Activated effector memory CD4-positive, alpha-beta T cell treated with Interleukin-2 at 50 U/mL for 16 hours (primary cell): ENCODE measurements around the gene CLDN7.
A peak's percentile ranks its signal among the peaks of the same experiment; 100 is the strongest.

Experiments
- DNase-seq: peaks from one replicate; pipeline ENCODE4 v3.0.0-alpha.2; 2020

Gene CLDN7

GRCh38 chr17:7262192-7262934 lies at the start of gene CLDN7:
TSS of gene CLDN7 (minus strand) at chr17:7262478. CDS start at chr17:7262043, 435 bp downstream.
- no peak for DNase-seq

GRCh38 chr17:7311110-7311705 lies 48.9 kb upstream of the CLDN7 start:
- DNase-seq = no peak

DNA sequence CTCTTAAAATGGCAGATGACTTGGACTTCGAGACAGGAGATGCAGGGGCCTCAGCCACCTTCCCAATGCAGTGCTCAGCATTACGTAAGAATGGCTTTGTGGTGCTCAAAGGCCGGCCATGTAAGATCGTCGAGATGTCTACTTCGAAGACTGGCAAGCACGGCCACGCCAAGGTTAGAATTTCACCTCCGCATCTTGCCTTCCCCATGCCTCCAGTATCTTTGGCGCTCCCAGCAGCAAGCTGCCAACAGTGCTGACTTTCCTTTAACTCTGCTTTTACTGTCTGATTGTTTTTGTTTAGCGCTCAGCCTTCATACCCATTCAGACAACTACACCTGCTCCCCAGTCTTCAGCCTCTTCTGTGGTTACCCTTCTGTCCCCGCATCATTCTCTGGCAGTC lies 47.4 kb upstream of the CLDN7 start:
- DNase-seq = no peak

- DNase-seq = peak; percentile 79
These were observed 46.6 kb upstream of the CLDN7 start for GRCh38 chr17:7308625-7309433.

GRCh38 chr17:7307686-7308624 lies 45.7 kb upstream of the CLDN7 start:
- DNase-seq = peak; percentile 33

- peak; percentile 100 for DNase-seq
These were observed 44.8 kb upstream of the CLDN7 start, which contains the start of gene EIF5A for GRCh38 chr17:7306911-7307685. TSS of gene EIF5A (plus strand) at chr17:7307628. CDS start at chr17:7309636, 2,008 bp downstream.

DNA sequence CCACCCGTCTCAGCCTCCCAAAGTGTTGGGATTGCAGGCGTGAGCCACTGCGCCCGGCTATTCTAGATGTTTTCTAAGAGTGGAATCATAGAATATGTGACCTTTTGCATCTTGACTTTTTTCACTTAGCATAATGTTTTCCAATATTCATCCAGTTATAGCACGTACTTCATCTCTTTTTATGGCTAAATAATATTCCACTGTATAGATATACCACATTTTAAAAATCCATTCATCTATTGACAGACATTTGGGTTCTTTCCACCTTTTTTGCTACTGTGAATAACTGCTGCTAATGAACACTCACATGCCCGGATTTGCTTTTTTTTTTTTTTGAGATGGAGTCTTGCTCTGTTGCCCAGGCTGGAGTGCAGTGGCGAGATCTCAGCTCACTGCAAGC lies 41.9 kb upstream of the CLDN7 start:
- no peak for DNase-seq

- DNase-seq = peak; percentile 38
These were observed 34.0 kb upstream of the CLDN7 start for GRCh38 chr17:7296189-7296861.

DNA sequence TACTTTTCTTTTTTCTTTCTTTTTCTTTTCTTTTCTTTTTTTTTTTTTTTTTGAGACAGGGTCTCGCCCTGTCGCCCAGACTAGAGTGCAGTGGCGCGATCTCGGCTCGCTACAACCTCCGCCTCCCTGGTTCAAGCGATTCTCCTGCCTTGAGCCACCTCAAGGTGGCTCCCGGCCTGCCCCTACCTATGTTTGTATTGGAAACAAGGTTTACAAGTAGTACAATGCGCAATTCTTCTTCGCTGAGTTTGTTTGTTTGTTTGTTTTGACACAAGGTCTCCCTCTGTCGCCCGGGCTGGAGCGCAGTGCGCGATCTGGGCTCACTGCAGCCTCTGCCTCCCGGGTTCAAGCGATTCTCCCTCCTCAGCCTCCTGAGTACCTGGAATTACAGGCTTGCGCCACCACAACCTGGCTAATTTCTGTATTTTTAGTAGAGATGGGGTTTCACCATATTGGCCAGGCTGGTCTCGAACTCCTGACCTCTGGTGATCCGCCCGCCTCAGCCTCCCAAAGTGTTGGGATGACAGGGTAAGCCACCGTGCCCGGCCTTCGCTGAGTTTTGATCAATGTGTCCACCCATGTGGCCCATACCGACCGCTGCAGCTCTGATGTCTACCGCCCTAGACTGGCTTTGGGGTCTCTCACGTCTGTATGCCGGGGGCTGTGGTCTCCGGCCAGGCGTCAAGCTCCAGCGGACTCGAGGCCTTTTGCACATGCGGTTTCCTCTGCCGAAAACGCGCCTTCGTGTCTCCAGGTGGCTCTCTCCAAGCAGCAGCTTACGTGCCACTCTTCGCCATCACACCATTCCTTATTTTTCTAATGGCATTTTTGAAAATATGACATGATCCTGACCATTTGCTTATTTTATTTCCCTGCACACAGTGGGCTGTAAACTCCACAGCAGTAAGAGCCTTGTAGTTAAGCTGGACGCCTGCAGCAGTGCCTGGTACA lies 33.2 kb upstream of the CLDN7 start:
- no peak for DNase-seq

- DNase-seq = peak; percentile 55
These were observed 32.4 kb upstream of the CLDN7 start, which contains the start of gene YBX2 for GRCh38 chr17:7294614-7295153. TSS of gene YBX2 (minus strand) at chr17:7294639. CDS start at chr17:7294500, 139 bp downstream.

- no peak for DNase-seq
These were observed 31.7 kb upstream of the CLDN7 start for GRCh38 chr17:7293816-7294613.

DNA sequence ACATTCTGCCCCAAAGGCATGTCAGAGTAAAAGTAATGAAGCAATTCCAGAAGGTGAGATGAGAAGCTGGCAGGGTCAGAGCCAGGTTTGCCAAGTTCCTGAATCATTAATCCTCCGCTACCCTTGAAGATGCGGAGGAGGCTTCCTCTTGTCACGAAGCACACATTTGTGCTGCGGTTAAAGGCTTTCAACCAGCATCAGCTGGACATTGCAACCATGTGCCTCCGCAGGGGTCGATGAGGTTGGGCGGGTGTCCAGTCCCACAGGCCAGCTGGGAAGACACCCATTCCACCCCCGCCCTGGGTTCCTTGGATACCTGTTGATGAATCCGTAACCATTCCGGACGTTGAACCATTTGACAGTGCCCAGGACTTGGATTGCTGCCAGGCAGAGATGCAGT lies 30.9 kb upstream of the CLDN7 start:
- DNase-seq = no peak

DNA sequence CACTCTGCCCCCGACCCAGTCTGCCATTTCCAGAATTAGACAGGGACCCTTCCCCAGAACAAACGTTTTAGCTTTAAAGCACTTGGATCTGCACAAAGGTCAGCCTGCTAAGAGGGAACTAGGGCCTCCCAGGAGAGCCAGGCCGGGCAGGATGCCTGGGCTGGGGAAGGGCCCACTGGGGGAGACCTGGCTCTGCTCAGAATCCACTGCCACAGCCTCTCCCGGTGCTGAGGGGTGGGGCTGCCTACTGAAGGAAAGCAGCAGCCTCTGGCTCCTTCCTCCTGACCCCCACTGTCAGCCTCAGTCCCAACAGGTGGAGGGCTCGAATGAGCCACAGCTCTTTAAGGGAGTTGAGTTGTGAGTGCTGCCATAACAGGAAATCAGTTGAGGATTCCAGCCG lies 30.5 kb upstream of the CLDN7 start:
- no peak for DNase-seq

GRCh38 chr17:7292194-7292593 lies 29.9 kb upstream of the CLDN7 start:
- no peak for DNase-seq

DNA sequence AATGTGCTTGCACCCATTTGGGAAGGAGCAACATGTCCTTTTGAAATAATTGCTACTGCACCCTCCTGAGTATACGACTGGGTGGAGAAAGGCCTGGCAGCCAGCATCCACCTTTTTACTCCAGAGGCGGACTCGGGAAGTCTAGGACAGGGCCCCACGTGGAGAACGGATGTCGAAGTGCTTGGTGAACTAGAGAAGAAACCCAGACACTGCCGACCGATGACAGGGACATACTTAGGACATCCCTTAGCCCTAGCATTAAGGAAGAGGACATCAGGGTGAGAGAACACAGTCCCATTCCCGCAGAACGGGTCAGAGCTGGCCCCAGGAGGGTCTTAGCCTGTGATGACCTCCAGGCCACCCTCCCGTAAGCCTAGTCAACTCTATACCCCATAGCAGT lies 28.4 kb upstream of the CLDN7 start:
- DNase-seq = no peak

GRCh38 chr17:7290166-7290565 lies 27.9 kb upstream of the CLDN7 start:
- no peak for DNase-seq

DNA sequence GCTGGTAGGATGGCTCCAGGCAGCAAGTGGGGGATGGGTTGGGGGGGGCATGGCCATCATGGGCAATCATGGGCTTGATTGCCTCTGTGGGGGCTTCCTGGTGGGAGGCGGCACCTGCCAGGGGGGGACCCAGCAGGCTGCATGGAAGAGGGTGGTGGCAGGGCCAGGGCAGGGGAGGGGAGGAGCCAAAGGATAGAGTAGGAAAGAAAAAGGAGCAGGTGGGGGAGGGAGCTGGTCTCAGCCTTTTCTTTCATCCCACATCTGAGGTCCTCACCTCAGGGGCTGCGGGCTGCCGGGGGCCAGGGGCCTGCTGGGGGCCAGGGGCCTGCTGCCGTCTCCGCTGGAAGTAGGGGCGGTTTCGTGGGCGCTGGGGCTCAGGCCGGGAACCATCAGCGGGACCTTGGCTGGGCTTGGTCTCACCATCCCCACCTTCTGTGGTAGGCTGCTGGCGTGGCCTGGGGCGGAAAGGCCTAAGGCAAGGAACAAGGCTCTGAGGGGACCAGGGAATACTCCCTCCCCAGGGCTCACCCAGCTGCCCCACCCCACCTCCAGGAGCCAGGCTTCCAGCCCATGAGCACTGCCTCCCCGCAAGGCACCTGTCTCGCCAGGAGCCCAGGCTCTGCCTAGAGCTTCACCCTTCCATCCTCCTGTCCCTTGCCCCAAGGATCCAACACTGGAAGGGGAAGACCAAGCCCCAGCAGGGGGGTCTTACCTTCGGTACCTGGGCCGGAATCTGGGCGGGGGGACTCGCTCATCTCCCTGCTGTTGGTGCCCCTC lies 27.2 kb upstream of the CLDN7 start:
- DNase-seq = no peak

GRCh38 chr17:7285679-7286078 lies 23.4 kb upstream of the CLDN7 start:
- DNase-seq = no peak
